Right forelimb (tissue), 1 donor: ENCODE measurements around the gene QRICH2.

ENCODE experiments used
- DNase-seq: peaks from one replicate; pipeline ENCODE4 v3.0.0-alpha.2; 2018

QRICH2 gene

GRCh38 chr17:76264755-76265623, 43.1 kb downstream of the QRICH2 start, which contains the start of gene UBALD2:
Gene UBALD2, plus strand, starts transcription at chr17:76265348. Its CDS starts 158 bp downstream, at chr17:76265506.
- DNase-seq: peak; percentile 100

- no peak for DNase-seq
These were observed 43.7 kb downstream of the QRICH2 start for GRCh38 chr17:76264425-76264754.

GRCh38 chr17:76263896-76264295, 44.2 kb downstream of the QRICH2 start:
- no peak for DNase-seq

GRCh38 chr17:76262732-76263344, 45.2 kb downstream of the QRICH2 start:
- no peak for DNase-seq

GRCh38 chr17:76261421-76262215, 46.5 kb downstream of the QRICH2 start:
- DNase-seq: no peak

- DNase-seq: no peak
These were observed 47.4 kb downstream of the QRICH2 start for GRCh38 chr17:76260669-76261068.

GRCh38 chr17:76260220-76260619, 47.9 kb downstream of the QRICH2 start:
- DNase-seq: no peak

GRCh38 chr17:76256430-76257050, 51.5 kb downstream of the QRICH2 start:
- peak; percentile 7 for DNase-seq

- peak; percentile 33 for DNase-seq
These were observed 52.2 kb downstream of the QRICH2 start for GRCh38 chr17:76255801-76256429.

- DNase-seq: no peak
These were observed 53.8 kb downstream of the QRICH2 start for GRCh38 chr17:76254275-76254674.

GRCh38 chr17:76253841-76254240, 54.2 kb downstream of the QRICH2 start:
- no peak for DNase-seq

- peak; percentile 25 for DNase-seq
These were observed 54.9 kb downstream of the QRICH2 start for GRCh38 chr17:76252967-76253766.

- DNase-seq: no peak
These were observed 55.8 kb downstream of the QRICH2 start for GRCh38 chr17:76252040-76252954.

GRCh38 chr17:76251478-76252039, 56.5 kb downstream of the QRICH2 start:
- DNase-seq: peak; percentile 5

- DNase-seq: peak; percentile 15
These were observed 57.9 kb downstream of the QRICH2 start for GRCh38 chr17:76250141-76250540.

GRCh38 chr17:76248013-76248782, 59.9 kb downstream of the QRICH2 start:
- peak; percentile 34 for DNase-seq

- DNase-seq: no peak
These were observed 60.8 kb downstream of the QRICH2 start for GRCh38 chr17:76247304-76247703.

- DNase-seq: no peak
These were observed 61.7 kb downstream of the QRICH2 start for GRCh38 chr17:76246080-76247066.
